GM12878 (cell line): Measurements from ENCODE around the gene LRWD1. TPM values are rescaled to one million over a fixed set of nuclear protein-coding genes. Genes with fewer than 3 reads are reported as not detected.

ENCODE experiments used
- ASH2L ChIP-seq: fragments of 300-600, 200-600 bp; sonication (generic); IDR thresholded peaks from 2 replicates; pipeline ENCODE4 v1.6.1; 2017; ENCODE audit warnings: low read depth, mild to moderate bottlenecking, borderline replicate concordance
- CBFB ChIP-seq: IDR thresholded peaks from 2 replicates; pipeline ENCODE4 v1.6.1; 2016; ENCODE audit warnings: antibody characterized with exemption, low read depth
- CEBPB ChIP-seq, 2 experiments: fragments of 150-350 bp in 1 of 2; IDR thresholded peaks; 2 replicates each; pipeline ENCODE4 v1.6.1; 2012 to 2014; ENCODE audit warnings: low read depth in 2 of 2, low read length in 2 of 2, borderline replicate concordance in 1 of 2, inconsistent platforms in 1 of 2
- CHD2 ChIP-seq: IDR thresholded peaks from 2 replicates; pipeline ENCODE4 v1.6.1; 2011; ENCODE audit warnings: low read depth, low read length, improper control_type of control experiment, borderline replicate concordance
- HDAC6 ChIP-seq: fragments of 200-600 bp; sonication (generic); IDR thresholded peaks from one replicate; pipeline ENCODE4 v1.8.0; 2017; ENCODE audit warnings: antibody characterized with exemption; ENCODE audit not compliant: unreplicated experiment
- KDM1A ChIP-seq: fragments of 200-600 bp; sonication (generic); IDR thresholded peaks from 2 replicates; pipeline ENCODE4 v1.6.1; 2016; ENCODE audit warnings: borderline replicate concordance
- NFYB ChIP-seq: IDR thresholded peaks from 2 replicates; pipeline ENCODE4 v1.6.1; 2011; ENCODE audit warnings: low read depth, mild to moderate bottlenecking, low read length, improper control_type of control experiment, moderate library complexity; ENCODE audit not compliant: insufficient read depth
- NR2C1 ChIP-seq: fragments of 450-650 bp; IDR thresholded peaks from 2 replicates; pipeline ENCODE4 v1.6.1; 2017; ENCODE audit warnings: antibody characterized with exemption, mild to moderate bottlenecking, moderate library complexity
- RAD21 ChIP-seq: IDR thresholded peaks from 2 replicates; pipeline ENCODE4 v1.6.1; 2011; ENCODE audit warnings: mild to moderate bottlenecking, low read depth, low read length, moderate library complexity; ENCODE audit not compliant: insufficient read depth
- RELB ChIP-seq: fragments of 450-650 bp; IDR thresholded peaks from 2 replicates; pipeline ENCODE4 v1.6.1; 2017; ENCODE audit warnings: low read depth, mild to moderate bottlenecking, moderate library complexity
- REST ChIP-seq: IDR thresholded peaks from 2 replicates; pipeline ENCODE4 v1.6.1; 2012; ENCODE audit warnings: mild to moderate bottlenecking, low read depth, low read length
- RFX5 ChIP-seq: IDR thresholded peaks from 2 replicates; pipeline ENCODE4 v1.6.1; 2011; ENCODE audit warnings: low read depth, low read length, improper control_type of control experiment
- RUNX3 ChIP-seq: IDR thresholded peaks from 2 replicates; pipeline ENCODE4 v1.6.1; 2012; ENCODE audit warnings: low read length, inconsistent platforms
- SIN3A ChIP-seq: IDR thresholded peaks from 2 replicates; pipeline ENCODE4 v1.6.1; 2012; ENCODE audit warnings: low read depth, low read length, improper control_type of control experiment
- SKIL ChIP-seq: fragments of 450-650 bp; IDR thresholded peaks from 2 replicates; pipeline ENCODE4 v1.6.1; 2017; ENCODE audit warnings: mild to moderate bottlenecking, low read depth, inconsistent platforms; ENCODE audit not compliant: poor library complexity, severe bottlenecking
- SMARCA5 ChIP-seq: fragments of 450-650 bp; IDR thresholded peaks from 2 replicates; pipeline ENCODE4 v1.6.1; 2017; ENCODE audit warnings: mild to moderate bottlenecking
- SMC3 ChIP-seq: IDR thresholded peaks from 2 replicates; pipeline ENCODE4 v1.6.1; 2011; ENCODE audit warnings: low read length, improper control_type of control experiment, borderline replicate concordance
- SREBF2 ChIP-seq: IDR thresholded peaks from 2 replicates; pipeline ENCODE4 v1.6.1; 2012; ENCODE audit warnings: mild to moderate bottlenecking, low read length
- SUPT20H ChIP-seq: IDR thresholded peaks from 2 replicates; pipeline ENCODE4 v1.6.1; 2011; ENCODE audit warnings: low read depth, mild to moderate bottlenecking, low read length, moderate library complexity, borderline replicate concordance; ENCODE audit not compliant: control insufficient read depth
- TCF3 ChIP-seq: IDR thresholded peaks from 2 replicates; pipeline ENCODE4 v1.6.1; 2012; ENCODE audit warnings: low read depth, mild to moderate bottlenecking, low read length, borderline replicate concordance; ENCODE audit not compliant: insufficient read depth
- ZNF217 ChIP-seq: fragments of 450-650 bp; IDR thresholded peaks from 2 replicates; pipeline ENCODE4 v1.6.1; 2017; ENCODE audit warnings: antibody characterized with exemption, mild to moderate bottlenecking
- ZSCAN29 ChIP-seq: fragments of 450-650 bp; IDR thresholded peaks from 2 replicates; pipeline ENCODE4 v1.6.1; 2017; ENCODE audit warnings: mild to moderate bottlenecking, moderate library complexity
- polyA plus RNA-seq, 11 experiments: library from polyadenylated mRNA; depleted of rRNA in 4 of 11; unstranded in 6 of 11; stranded (reverse) in 5 of 11; fragments of >200 nt; fragmentation: Nextera tagmentation in 4 of 11; fragmentation: Illumina TruSeq in 1 of 11; extraction: Ambion mirVana in 4 of 11; extraction: Trizol in 1 of 11; gene quantifications; 1 replicate in 1 of 11; 2 replicates in 10 of 11; pipeline versions ENCODE4 v1.2.1 to v1.2.3, GENCODE V29; 2011 to 2016; ENCODE audit warnings: inconsistent platforms in 2 of 11, missing spikeins in 2 of 11, low read depth in 1 of 11
- total RNA-seq, 4 experiments: library from RNA; depleted of rRNA in 3 of 4; stranded (reverse); fragments of >200 nt in 3 of 4; fragmentation: Illumina TruSeq in 1 of 4; extraction: Trizol in 1 of 4; gene quantifications; 2 replicates each; pipeline versions ENCODE4 v1.2.1 to v1.2.3, GENCODE V29; 2013 to 2021

LRWD1 gene
- total and polyA plus RNA-seq, 10 of the 15 experiments (the other 5 are each of a cell fraction or from before 2014, with no cell fraction given), result 0.40 to 64.4 (median 26.1) TPM

DNA sequence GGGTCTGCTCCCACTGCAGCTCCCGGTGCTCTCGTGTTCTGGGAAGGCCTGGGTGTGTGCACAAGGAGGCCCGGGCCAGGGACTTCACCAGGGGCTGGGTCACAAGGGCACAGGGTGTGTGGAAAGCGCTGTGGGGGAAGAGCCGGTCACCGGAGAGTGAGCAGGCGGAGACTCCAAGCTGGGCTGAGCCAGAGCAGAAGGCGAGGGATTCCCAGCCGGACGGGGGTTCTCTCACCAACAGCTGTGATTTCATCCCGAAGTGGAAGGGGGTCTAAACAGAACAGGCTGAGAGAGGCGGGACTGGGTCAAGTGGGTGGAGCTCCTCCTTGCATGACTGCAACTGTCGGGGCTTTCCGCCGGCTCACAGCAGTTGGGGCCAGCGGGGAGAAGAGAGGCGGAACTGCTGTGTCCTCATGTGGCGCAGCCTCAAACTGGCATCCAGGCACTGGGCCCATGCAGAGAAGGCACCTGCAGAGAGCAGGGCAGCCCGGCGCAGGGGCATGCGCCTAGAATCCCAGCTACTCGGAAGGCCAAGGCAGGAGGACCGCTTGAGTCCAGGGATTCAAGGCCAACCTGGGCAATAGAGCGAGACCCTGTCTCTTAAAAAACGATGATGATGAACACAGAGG lies 39.0 kb upstream of the LRWD1 start (continued):
- no peak for TF ChIP-seq NFYB
- no peak for TF ChIP-seq SMARCA5
- TF ChIP-seq RAD21, result no peak
- peak; percentile 30; the same call in 1 of the 2 replicates for TF ChIP-seq TCF3
- no peak for TF ChIP-seq RUNX3
- no peak for TF ChIP-seq NR2C1
- TF ChIP-seq ZNF217, result no peak
- TF ChIP-seq REST, result 0 out of 2 replicates have a peak, but pooled peaks have one; percentile 15
- peak; percentile 83 for TF ChIP-seq CHD2
- TF ChIP-seq SUPT20H, result no peak
- TF ChIP-seq ZSCAN29, result no peak
- TF ChIP-seq CEBPB (IDR thresholded peaks at IDR 0.05; ENCODE audit: borderline replicate concordance in 1 of 2, low read depth in 2 of 2, low read length in 2 of 2), result no peak
- no peak for TF ChIP-seq ASH2L
- TF ChIP-seq CBFB, result no peak; the same call in 1 of the 2 replicates
- peak; percentile 14 for TF ChIP-seq HDAC6
- no peak for TF ChIP-seq RFX5
- no peak for TF ChIP-seq SREBF2
- no peak for TF ChIP-seq KDM1A
- no peak for TF ChIP-seq SIN3A
- peak; percentile 99 for TF ChIP-seq RELB
- 0 out of 2 replicates have a peak, but pooled peaks have one; percentile 6 for TF ChIP-seq SMC3
- peak; percentile 22 for TF ChIP-seq SKIL
